K562 (cell line): ENCODE data around the gene GUCY1A1.

Experiments used
- CEBPB ChIP-seq: fragments of 450-650 bp; IDR thresholded peaks from 2 replicates; pipeline ENCODE4 v1.6.1; 2016; ENCODE audit warnings: missing genetic modification characterization, missing compliant biosample characterization
- RCOR1 ChIP-seq, 2 experiments: IDR thresholded peaks; 2 replicates each; pipeline ENCODE4 v1.6.1; 2012; ENCODE audit warnings: low read depth in 2 of 2, low read length in 2 of 2, borderline replicate concordance in 1 of 2, improper control_type of control experiment in 1 of 2
- SP1 ChIP-seq: sonication (generic); formaldehyde crosslinking; IDR thresholded peaks from 2 replicates; pipeline ENCODE4 v1.8.1; 2022; ENCODE audit warnings: mild to moderate bottlenecking, missing genetic modification reagents
- YBX1 ChIP-seq: fragments of 450-650 bp; IDR thresholded peaks from 2 replicates; pipeline ENCODE4 v1.7.1; 2016; ENCODE audit warnings: mild to moderate bottlenecking
- YY1 ChIP-seq, 3 experiments: IDR thresholded peaks; 2 replicates each; pipeline ENCODE4 v1.6.1; 2011; ENCODE audit warnings: low read length in 2 of 3, mild to moderate bottlenecking in 2 of 3, moderate library complexity in 2 of 3, borderline replicate concordance in 1 of 3, control low read depth in 1 of 3, low read depth in 1 of 3; ENCODE audit not compliant: insufficient read depth in 3 of 3, insufficient replicate concordance in 2 of 3, control insufficient read depth in 1 of 3, insufficient read length in 1 of 3; ENCODE audit errors: extremely low read depth in 1 of 3
- TF ChIP-seq, protein P1 (sequence below): IDR thresholded peaks from 2 replicates; pipeline ENCODE4 v1.6.1; 2016; ENCODE audit warnings: missing genetic modification characterization, missing compliant biosample characterization
- TF ChIP-seq, protein P2 (sequence below): IDR thresholded peaks from 3 replicates; pipeline ENCODE4 v1.6.1; 2011; ENCODE audit warnings: borderline replicate concordance, mild to moderate bottlenecking, moderate library complexity; ENCODE audit not compliant: insufficient read length; ENCODE audit errors: extremely low read depth

GRCh38 chr4:155709918-155710317 lies 43.3 kb downstream of the GUCY1A1 start:
- TF ChIP-seq YBX1, result no peak
- TF ChIP-seq, protein P1, sequence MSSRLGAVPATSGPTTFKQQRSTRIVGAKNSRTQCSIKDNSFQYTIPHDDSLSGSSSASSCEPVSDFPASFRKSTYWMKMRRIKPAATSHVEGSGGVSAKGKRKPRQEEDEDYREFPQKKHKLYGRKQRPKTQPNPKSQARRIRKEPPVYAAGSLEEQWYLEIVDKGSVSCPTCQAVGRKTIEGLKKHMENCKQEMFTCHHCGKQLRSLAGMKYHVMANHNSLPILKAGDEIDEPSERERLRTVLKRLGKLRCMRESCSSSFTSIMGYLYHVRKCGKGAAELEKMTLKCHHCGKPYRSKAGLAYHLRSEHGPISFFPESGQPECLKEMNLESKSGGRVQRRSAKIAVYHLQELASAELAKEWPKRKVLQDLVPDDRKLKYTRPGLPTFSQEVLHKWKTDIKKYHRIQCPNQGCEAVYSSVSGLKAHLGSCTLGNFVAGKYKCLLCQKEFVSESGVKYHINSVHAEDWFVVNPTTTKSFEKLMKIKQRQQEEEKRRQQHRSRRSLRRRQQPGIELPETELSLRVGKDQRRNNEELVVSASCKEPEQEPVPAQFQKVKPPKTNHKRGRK (tag), result no peak
- TF ChIP-seq RCOR1 (IDR thresholded peaks at IDR 0.05; ENCODE audit: borderline replicate concordance in 1 of 2, low read depth in 2 of 2, low read length in 2 of 2), result no peak
- TF ChIP-seq, protein P2, sequence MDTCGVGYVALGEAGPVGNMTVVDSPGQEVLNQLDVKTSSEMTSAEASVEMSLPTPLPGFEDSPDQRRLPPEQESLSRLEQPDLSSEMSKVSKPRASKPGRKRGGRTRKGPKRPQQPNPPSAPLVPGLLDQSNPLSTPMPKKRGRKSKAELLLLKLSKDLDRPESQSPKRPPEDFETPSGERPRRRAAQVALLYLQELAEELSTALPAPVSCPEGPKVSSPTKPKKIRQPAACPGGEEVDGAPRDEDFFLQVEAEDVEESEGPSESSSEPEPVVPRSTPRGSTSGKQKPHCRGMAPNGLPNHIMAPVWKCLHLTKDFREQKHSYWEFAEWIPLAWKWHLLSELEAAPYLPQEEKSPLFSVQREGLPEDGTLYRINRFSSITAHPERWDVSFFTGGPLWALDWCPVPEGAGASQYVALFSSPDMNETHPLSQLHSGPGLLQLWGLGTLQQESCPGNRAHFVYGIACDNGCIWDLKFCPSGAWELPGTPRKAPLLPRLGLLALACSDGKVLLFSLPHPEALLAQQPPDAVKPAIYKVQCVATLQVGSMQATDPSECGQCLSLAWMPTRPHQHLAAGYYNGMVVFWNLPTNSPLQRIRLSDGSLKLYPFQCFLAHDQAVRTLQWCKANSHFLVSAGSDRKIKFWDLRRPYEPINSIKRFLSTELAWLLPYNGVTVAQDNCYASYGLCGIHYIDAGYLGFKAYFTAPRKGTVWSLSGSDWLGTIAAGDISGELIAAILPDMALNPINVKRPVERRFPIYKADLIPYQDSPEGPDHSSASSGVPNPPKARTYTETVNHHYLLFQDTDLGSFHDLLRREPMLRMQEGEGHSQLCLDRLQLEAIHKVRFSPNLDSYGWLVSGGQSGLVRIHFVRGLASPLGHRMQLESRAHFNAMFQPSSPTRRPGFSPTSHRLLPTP, result no peak
- TF ChIP-seq SP1 (CRISPR knock-in tag), result no peak
- TF ChIP-seq CEBPB, result no peak
- TF ChIP-seq YY1 (IDR thresholded peaks at IDR 0.05; ENCODE audit: borderline replicate concordance in 1 of 3, control insufficient read depth in 1 of 3, extremely low read depth in 1 of 3, insufficient read depth in 3 of 3, insufficient read length in 1 of 3, insufficient replicate concordance in 2 of 3, low read depth in 1 of 3, low read length in 2 of 3), result no peak
